ENCODE data around the gene CCR4. TPM values are rescaled to one million over a fixed set of nuclear protein-coding genes. Genes with fewer than 3 reads are reported as not detected.

Gene CCR4
- total RNA-seq, 1 experiment from 2014 or later: 0.10 TPM

DNA sequence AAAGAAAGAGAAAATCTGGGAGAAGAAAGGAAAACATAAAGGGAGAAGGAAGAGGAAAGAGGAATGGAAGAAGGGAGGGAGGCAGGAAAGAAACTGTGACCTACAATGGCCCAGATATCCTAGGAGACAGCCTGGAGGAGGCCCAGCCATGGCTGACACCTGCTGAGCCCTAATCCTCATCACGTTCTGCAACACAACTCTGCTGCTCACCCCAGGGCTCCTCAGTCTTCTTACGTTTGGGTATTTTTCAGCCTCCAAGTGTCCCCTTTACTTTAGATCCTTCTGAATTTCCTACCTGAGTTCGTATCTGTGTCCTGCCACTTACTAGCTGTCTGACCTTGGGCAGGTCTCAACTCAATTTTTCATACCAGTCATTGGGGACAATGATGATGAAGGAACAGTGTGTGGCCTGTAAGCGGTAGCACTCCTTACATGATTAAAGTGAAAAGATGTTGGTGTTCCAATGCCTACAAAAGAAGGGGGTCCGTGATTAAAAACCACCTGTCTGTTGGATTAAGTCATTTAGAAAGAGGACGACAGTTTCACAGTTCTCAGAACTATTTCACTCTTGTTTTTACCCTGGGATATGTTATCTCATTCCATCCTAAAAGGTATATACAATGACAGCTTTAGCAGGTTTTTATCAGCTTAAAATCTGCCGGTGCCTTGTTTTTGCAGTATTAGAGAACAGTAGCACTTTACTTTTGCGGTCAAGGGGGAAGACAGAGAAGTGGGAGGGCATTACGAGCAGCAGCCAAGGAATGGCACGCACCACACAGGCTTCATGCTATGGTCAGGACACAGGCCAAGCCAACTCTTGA is 47.4 kb downstream of the CCR4 start:
- Histone ChIP-seq H3K27ac (ENCODE audit: low read length) (no peak overlapping the region), H3K4me1 (ENCODE audit: control insufficient read depth, insufficient read depth, low read length) (no peaks in the 10 kb centered on the region), H3K36me3 (ENCODE audit: control insufficient read depth, insufficient read depth, low read length) (no peaks in the 10 kb centered on the region), H3K4me3 (ENCODE audit: low read depth in 2 of 2, low read length in 2 of 2) (no peak overlapping the region), H3K27me3 (ENCODE audit: control insufficient read depth, insufficient read depth, low read length) (no peaks in the 10 kb centered on the region), H3K9me3 (ENCODE audit: control insufficient read depth, insufficient read depth, low read depth, low read length) (no peaks in the 10 kb centered on the region)
- no peak for TF ChIP-seq POLR2AphosphoS5 (IDR thresholded peaks at IDR 0.05; ENCODE audit: low read depth, low read length)
- no peak for TF ChIP-seq TCF7L2 (IDR thresholded peaks at IDR 0.05; ENCODE audit: low read depth, low read length)
- TF ChIP-seq, protein P1, sequence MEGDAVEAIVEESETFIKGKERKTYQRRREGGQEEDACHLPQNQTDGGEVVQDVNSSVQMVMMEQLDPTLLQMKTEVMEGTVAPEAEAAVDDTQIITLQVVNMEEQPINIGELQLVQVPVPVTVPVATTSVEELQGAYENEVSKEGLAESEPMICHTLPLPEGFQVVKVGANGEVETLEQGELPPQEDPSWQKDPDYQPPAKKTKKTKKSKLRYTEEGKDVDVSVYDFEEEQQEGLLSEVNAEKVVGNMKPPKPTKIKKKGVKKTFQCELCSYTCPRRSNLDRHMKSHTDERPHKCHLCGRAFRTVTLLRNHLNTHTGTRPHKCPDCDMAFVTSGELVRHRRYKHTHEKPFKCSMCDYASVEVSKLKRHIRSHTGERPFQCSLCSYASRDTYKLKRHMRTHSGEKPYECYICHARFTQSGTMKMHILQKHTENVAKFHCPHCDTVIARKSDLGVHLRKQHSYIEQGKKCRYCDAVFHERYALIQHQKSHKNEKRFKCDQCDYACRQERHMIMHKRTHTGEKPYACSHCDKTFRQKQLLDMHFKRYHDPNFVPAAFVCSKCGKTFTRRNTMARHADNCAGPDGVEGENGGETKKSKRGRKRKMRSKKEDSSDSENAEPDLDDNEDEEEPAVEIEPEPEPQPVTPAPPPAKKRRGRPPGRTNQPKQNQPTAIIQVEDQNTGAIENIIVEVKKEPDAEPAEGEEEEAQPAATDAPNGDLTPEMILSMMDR (IDR thresholded peaks at IDR 0.05): no peak
- TF ChIP-seq, protein P2, sequence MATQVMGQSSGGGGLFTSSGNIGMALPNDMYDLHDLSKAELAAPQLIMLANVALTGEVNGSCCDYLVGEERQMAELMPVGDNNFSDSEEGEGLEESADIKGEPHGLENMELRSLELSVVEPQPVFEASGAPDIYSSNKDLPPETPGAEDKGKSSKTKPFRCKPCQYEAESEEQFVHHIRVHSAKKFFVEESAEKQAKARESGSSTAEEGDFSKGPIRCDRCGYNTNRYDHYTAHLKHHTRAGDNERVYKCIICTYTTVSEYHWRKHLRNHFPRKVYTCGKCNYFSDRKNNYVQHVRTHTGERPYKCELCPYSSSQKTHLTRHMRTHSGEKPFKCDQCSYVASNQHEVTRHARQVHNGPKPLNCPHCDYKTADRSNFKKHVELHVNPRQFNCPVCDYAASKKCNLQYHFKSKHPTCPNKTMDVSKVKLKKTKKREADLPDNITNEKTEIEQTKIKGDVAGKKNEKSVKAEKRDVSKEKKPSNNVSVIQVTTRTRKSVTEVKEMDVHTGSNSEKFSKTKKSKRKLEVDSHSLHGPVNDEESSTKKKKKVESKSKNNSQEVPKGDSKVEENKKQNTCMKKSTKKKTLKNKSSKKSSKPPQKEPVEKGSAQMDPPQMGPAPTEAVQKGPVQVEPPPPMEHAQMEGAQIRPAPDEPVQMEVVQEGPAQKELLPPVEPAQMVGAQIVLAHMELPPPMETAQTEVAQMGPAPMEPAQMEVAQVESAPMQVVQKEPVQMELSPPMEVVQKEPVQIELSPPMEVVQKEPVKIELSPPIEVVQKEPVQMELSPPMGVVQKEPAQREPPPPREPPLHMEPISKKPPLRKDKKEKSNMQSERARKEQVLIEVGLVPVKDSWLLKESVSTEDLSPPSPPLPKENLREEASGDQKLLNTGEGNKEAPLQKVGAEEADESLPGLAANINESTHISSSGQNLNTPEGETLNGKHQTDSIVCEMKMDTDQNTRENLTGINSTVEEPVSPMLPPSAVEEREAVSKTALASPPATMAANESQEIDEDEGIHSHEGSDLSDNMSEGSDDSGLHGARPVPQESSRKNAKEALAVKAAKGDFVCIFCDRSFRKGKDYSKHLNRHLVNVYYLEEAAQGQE (IDR thresholded peaks at IDR 0.05; ENCODE audit: insufficient read depth in 1 of 2, low read depth in 2 of 2, low read length in 1 of 2): no peak
- no peak for TF ChIP-seq SIN3A (IDR thresholded peaks at IDR 0.05; ENCODE audit: borderline replicate concordance, insufficient read depth, low read depth, low read length)
- in situ Hi-C loops (cut with HindIII; ENCODE audit: low pct_unique_long_range_greater_than_20kb, low sequenced_read_pairs): no loop called here
- no TSS peak for BruUV-seq (replicated peaks)
- intact Hi-C loops (cut with micrococcal nuclease; ENCODE audit: unreplicated experiment): no loop called here
- ChIA-PET POLR2A (no interaction called here), CTCF (no interaction called here)
- no peak for DNase-seq (ENCODE audit: low read depth, low spot score)
- no peak for ATAC-seq

DNA sequence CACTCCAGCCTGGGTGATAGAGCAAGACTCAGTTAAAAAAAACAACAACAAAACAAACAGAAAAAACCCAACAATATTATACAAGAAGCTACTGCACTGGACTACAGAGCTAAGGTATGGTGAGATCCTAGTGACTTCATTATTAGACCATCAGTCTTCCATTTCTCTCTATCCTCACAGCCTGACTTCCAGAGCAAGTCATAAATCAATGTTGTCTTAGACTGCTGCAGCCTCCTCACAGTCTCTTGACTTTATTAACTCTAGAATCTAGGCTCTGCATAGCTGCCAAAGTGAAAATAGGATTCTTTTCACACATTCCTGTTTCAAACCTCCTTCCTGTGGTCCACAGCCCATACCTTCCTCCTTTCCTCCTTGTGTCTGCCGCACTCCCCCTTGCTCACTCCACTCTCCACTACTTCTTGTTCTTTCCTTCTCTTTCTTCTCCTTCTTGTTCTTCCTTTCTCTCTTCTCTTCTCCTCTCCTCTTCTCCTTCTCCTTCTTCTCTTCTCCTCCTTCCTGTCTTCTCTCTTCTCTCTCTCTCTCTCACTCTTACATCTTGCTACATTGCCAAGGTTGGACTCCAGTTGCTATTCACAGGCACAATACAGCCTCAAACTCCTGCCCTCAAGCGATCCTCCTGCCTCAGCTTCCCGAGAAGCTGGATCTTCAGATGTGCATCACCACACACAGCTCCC is 49.4 kb downstream of the CCR4 start:
- POLR2A ChIA-PET: no interaction called here
- H3K36me3 ChIP-seq (ENCODE audit: control insufficient read depth, insufficient read depth, low read length): no peaks in the 10 kb centered on the region
- H3K9me3 ChIP-seq (ENCODE audit: control insufficient read depth, insufficient read depth, low read depth, low read length): no peaks in the 10 kb centered on the region
- ATAC-seq: no peak
- CTCF ChIA-PET: no interaction called here
- no peaks in the 10 kb centered on the region for H3K27me3 ChIP-seq (ENCODE audit: control insufficient read depth, insufficient read depth, low read length)
- BruUV-seq (replicated peaks): no TSS peak
- no peaks in the 10 kb centered on the region for H3K4me1 ChIP-seq (ENCODE audit: control insufficient read depth, insufficient read depth, low read length)
- in situ Hi-C loops (cut with HindIII; ENCODE audit: low pct_unique_long_range_greater_than_20kb, low sequenced_read_pairs): no loop called here
- H3K27ac ChIP-seq (ENCODE audit: low read length): no peak overlapping the region
- intact Hi-C loops (cut with micrococcal nuclease; ENCODE audit: unreplicated experiment): no loop called here
- no peak overlapping the region for H3K4me3 ChIP-seq (ENCODE audit: low read depth in 2 of 2, low read length in 2 of 2)
- no peak for DNase-seq (ENCODE audit: low read depth, low spot score)
- no peak for TF ChIP-seq TCF7L2 (IDR thresholded peaks at IDR 0.05; ENCODE audit: low read depth, low read length)
- TF ChIP-seq, protein P1 (IDR thresholded peaks at IDR 0.05): no peak
- TF ChIP-seq, protein P2 (IDR thresholded peaks at IDR 0.05; ENCODE audit: insufficient read depth in 1 of 2, low read depth in 2 of 2, low read length in 1 of 2): no peak
